ENCODE results near the gene ACIN1.

DNA sequence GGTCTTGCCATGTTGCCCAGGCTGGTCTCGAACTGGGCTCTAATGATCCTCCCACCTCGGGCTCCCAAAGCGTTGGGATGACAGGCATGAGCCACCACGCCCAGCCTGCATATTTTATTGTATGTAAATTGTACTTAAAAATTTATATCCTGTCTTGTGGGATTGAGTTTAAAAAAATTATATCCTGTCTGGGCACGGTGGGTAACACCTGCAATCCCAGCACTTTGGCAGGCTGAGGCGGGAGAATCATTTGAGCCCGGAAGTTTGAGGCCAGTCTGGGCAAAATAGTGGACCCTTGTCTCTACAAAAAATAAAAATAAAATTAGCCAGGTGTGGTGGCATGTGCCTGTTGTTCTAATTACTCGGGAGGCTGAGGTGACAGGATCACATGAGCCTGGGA lies 38.0 kb upstream of the ACIN1 start:
- TF ChIP-seq, protein P1, sequence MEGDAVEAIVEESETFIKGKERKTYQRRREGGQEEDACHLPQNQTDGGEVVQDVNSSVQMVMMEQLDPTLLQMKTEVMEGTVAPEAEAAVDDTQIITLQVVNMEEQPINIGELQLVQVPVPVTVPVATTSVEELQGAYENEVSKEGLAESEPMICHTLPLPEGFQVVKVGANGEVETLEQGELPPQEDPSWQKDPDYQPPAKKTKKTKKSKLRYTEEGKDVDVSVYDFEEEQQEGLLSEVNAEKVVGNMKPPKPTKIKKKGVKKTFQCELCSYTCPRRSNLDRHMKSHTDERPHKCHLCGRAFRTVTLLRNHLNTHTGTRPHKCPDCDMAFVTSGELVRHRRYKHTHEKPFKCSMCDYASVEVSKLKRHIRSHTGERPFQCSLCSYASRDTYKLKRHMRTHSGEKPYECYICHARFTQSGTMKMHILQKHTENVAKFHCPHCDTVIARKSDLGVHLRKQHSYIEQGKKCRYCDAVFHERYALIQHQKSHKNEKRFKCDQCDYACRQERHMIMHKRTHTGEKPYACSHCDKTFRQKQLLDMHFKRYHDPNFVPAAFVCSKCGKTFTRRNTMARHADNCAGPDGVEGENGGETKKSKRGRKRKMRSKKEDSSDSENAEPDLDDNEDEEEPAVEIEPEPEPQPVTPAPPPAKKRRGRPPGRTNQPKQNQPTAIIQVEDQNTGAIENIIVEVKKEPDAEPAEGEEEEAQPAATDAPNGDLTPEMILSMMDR (IDR thresholded peaks at IDR 0.05), result no peak
- TF ChIP-seq ZFX (IDR thresholded peaks at IDR 0.05; ENCODE audit: borderline replicate concordance), result no peak

Measured in 22Rv1 (cell line).